Peyer's patch (tissue), 4 donors: Measurements from ENCODE around the gene RMND5B.

Experiments
- POLR2A ChIP-seq, 2 donors: fragments of 450-650 bp; IDR thresholded peaks; one replicate each; pipeline ENCODE4 v1.5.1; 2017; ENCODE audit warnings: antibody characterized with exemption in 2 of 2, mild to moderate bottlenecking in 2 of 2, moderate library complexity in 2 of 2
- TF ChIP-seq, protein P1 (sequence below), 6 experiments: fragments of 450-650 bp in 4 of 6; fragments of 200-600 bp in 2 of 6; sonication (generic) in 1 of 6; IDR thresholded peaks; one replicate each; pipeline ENCODE4 v1.5.1; 2017 to 2019; ENCODE audit warnings: antibody characterized with exemption in 6 of 6, mild to moderate bottlenecking in 3 of 6, moderate library complexity in 1 of 6

DNA sequence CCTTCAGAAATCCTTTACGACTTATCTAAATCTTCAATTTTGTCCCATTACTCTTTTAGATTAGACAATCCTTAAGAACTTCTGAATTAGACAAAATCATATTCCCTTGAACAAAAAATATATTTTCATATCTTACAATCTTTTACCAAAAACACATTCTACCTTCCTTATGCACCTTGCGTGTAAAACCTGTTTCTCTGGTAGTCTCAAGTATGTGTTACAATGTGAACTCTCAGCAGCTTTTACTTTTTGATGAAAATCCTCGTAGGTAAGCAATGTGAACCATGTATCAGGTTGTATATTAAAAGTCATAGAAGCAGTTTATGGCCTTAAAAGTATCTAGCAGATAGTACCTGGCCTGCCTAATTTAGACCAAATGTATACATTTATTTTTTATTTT, 43.6 kb downstream of the RMND5B start:
- TF ChIP-seq POLR2A (IDR thresholded peaks at IDR 0.05): no peak
- TF ChIP-seq, protein P1, sequence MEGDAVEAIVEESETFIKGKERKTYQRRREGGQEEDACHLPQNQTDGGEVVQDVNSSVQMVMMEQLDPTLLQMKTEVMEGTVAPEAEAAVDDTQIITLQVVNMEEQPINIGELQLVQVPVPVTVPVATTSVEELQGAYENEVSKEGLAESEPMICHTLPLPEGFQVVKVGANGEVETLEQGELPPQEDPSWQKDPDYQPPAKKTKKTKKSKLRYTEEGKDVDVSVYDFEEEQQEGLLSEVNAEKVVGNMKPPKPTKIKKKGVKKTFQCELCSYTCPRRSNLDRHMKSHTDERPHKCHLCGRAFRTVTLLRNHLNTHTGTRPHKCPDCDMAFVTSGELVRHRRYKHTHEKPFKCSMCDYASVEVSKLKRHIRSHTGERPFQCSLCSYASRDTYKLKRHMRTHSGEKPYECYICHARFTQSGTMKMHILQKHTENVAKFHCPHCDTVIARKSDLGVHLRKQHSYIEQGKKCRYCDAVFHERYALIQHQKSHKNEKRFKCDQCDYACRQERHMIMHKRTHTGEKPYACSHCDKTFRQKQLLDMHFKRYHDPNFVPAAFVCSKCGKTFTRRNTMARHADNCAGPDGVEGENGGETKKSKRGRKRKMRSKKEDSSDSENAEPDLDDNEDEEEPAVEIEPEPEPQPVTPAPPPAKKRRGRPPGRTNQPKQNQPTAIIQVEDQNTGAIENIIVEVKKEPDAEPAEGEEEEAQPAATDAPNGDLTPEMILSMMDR (IDR thresholded peaks at IDR 0.05): no peak
